PC-9 (cell line): ENCODE results near the gene RC3H2. TPM values are rescaled to one million over a fixed set of nuclear protein-coding genes. Genes with fewer than 3 reads are reported as not detected.

ENCODE experiments used
- BruUV-seq: library from RNA; stranded (reverse); fragments of 400-500 nt; replicated peaks from 2 replicates; lab custom pipeline; 2021; lab: Mats Ljungman, UMichigan
- CTCF ChIA-PET: fragments of 300-600 bp; sonication (Branson Sonifier 250); formaldehyde crosslinking; loops from one replicate; lab custom pipeline; 2022; ENCODE audit warnings: antibody characterized with exemption; lab: Charles Lee
- POLR2A ChIA-PET: fragments of 300-600 bp; sonication (Branson Sonifier 250); formaldehyde crosslinking; loops from one replicate; lab custom pipeline; 2022; ENCODE audit warnings: antibody characterized with exemption; ENCODE audit not compliant: unreplicated experiment; lab: Charles Lee
- DNase-seq, 2 experiments: peaks; one replicate each; pipeline versions ENCODE4 v3.0.0 to v3.0.0-alpha.2; 2015 to 2022; ENCODE audit warnings: mixed read lengths in 1 of 2
- H2AFZ ChIP-seq: fragments of 200-600 bp; sonication (generic); 2 replicates; pipeline ENCODE4 v1.8.1; 2017; ENCODE audit warnings: antibody characterized with exemption
- H3F3A ChIP-seq: fragments of 200-600 bp; sonication (generic); 2 replicates; pipeline ENCODE4 v1.8.1; 2017; ENCODE audit warnings: antibody characterized with exemption, mild to moderate bottlenecking, low read depth; ENCODE audit not compliant: insufficient read depth
- H3K27ac ChIP-seq: fragments of 200-600 bp; sonication (generic); 2 replicates; pipeline ENCODE4 v1.6.1; 2016; ENCODE audit warnings: mixed run types
- H3K27me3 ChIP-seq: fragments of 200-600 bp; sonication (generic); 2 replicates; pipeline ENCODE4 v1.6.1; 2016; ENCODE audit warnings: low read depth, mixed run types; ENCODE audit not compliant: insufficient read depth
- H3K36me3 ChIP-seq: fragments of 200-600 bp; sonication (generic); 2 replicates; pipeline ENCODE4 v1.6.1; 2016; ENCODE audit warnings: low read depth, mixed run types
- H3K4me1 ChIP-seq: fragments of 200-600 bp; sonication (generic); replicated peaks from 2 replicates; pipeline ENCODE4 v1.6.1; 2016; ENCODE audit warnings: mixed run types; ENCODE audit not compliant: insufficient read depth
- H3K4me2 ChIP-seq: fragments of 200-600 bp; sonication (generic); 2 replicates; pipeline ENCODE4 v1.6.1; 2017; ENCODE audit warnings: mixed run types
- H3K4me3 ChIP-seq: fragments of 200-600 bp; sonication (generic); 2 replicates; pipeline ENCODE4 v1.6.1; 2016; ENCODE audit warnings: mixed run types
- H3K79me2 ChIP-seq: fragments of 200-600 bp; sonication (generic); 2 replicates; pipeline ENCODE4 v1.6.1; 2017; ENCODE audit warnings: low read depth, mixed run types
- H3K9me2 ChIP-seq: fragments of 200-600 bp; sonication (generic); 2 replicates; pipeline ENCODE4 v1.8.1; 2017; ENCODE audit warnings: mild to moderate bottlenecking; ENCODE audit not compliant: insufficient read depth
- H3K9me3 ChIP-seq: fragments of 200-600 bp; sonication (generic); 2 replicates; pipeline ENCODE4 v1.8.1; 2016; ENCODE audit warnings: low read depth; ENCODE audit not compliant: insufficient read depth
- H4K20me1 ChIP-seq: fragments of 200-600 bp; sonication (generic); 2 replicates; pipeline ENCODE4 v1.8.1; 2017; ENCODE audit not compliant: insufficient read depth
- CTCF ChIP-seq: fragments of 200-600 bp; sonication (generic); conservative IDR thresholded peaks from 2 replicates; pipeline ENCODE4 v1.6.1; 2017; ENCODE audit warnings: mixed run types, antibody characterized with exemption, mild to moderate bottlenecking, moderate library complexity
- EZH2 ChIP-seq: fragments of 200-600 bp; sonication (generic); IDR thresholded peaks from 2 replicates; pipeline ENCODE4 v1.8.0; 2017; ENCODE audit warnings: antibody characterized with exemption, low read depth
- intact Hi-C: fragments of 100-400 bp; cut with micrococcal nuclease; formaldehyde crosslinking; loops from one replicate; pipeline ENCODE4 v1.10.0; 2022; ENCODE audit not compliant: unreplicated experiment
- total RNA-seq: library from RNA; stranded (reverse); gene quantifications from 2 replicates; pipeline ENCODE4 v1.2.3, GENCODE V29; 2021

RC3H2 gene
- total RNA-seq, 1 experiment from 2014 or later, result 58.8 TPM

- ChIA-PET POLR2A (no interaction called here), CTCF (no interaction called here)
- peaks cover 18% of the 10 kb centered on the region for H3K4me1 ChIP-seq
- no peak overlapping the region for H3K4me3 ChIP-seq
- TF ChIP-seq EZH2 (no peak), CTCF (no peak)
- no peak overlapping the region for H2AFZ ChIP-seq
- no peak overlapping the region for H3K27ac ChIP-seq
- H3K36me3 ChIP-seq, result no peaks in the 10 kb centered on the region
- no peaks in the 10 kb centered on the region for H3K9me2 ChIP-seq
- intact Hi-C loops, result no loop called here
- H3K27me3 ChIP-seq, result no peaks in the 10 kb centered on the region
- H4K20me1 ChIP-seq, result peaks cover 12% of the 10 kb centered on the region
- H3K79me2 ChIP-seq, result peaks cover 42% of the 10 kb centered on the region
- BruUV-seq, result no TSS peak
- DNase-seq, result no peak
- H3K9me3 ChIP-seq, result no peaks in the 10 kb centered on the region
- H3F3A ChIP-seq, result peaks cover 25% of the 10 kb centered on the region; the same call in 1 of the 2 replicates
- no peak overlapping the region for H3K4me2 ChIP-seq
Measured at GRCh38 chr9:122936883-122937282, 31.7 kb upstream of the RC3H2 start.

GRCh38 chr9:122936464-122936863, 31.3 kb upstream of the RC3H2 start:
- Histone ChIP-seq H3K4me3 (no peak overlapping the region), H3K9me2 (no peaks in the 10 kb centered on the region), H3K4me1 (peaks cover 17% of the 10 kb centered on the region), H3K4me2 (no peak overlapping the region), H3K79me2 (peaks cover 41% of the 10 kb centered on the region), H4K20me1 (peaks cover 8% of the 10 kb centered on the region), H3F3A (peaks cover 23% of the 10 kb centered on the region; the same call in 1 of the 2 replicates), H3K27me3 (no peaks in the 10 kb centered on the region), H2AFZ (no peak overlapping the region), H3K9me3 (no peaks in the 10 kb centered on the region), H3K36me3 (no peaks in the 10 kb centered on the region), H3K27ac (no peak overlapping the region)
- TF ChIP-seq EZH2 (no peak), CTCF (no peak)
- BruUV-seq, result no TSS peak
- CTCF ChIA-PET, result no interaction called here
- intact Hi-C loops, result no loop called here
- DNase-seq, result no peak
- POLR2A ChIA-PET, result no interaction called here

- H3K9me3 ChIP-seq, result no peaks in the 10 kb centered on the region
- H2AFZ ChIP-seq, result peak within 1 kb of the TSS; percentile 78
- H3K4me1 ChIP-seq, result peaks cover 18% of the 10 kb centered on the region
- H4K20me1 ChIP-seq, result 0 out of 2 replicates have a peak, but pooled peaks cover 5% of the 10 kb centered on the region
- H3K27me3 ChIP-seq, result no peaks in the 10 kb centered on the region
- H3F3A ChIP-seq, result peaks cover 17% of the 10 kb centered on the region; the same call in 1 of the 2 replicates
- no TSS peak for BruUV-seq
- CTCF ChIA-PET, result interaction anchor here (0.6 to 1.3 kb wide), 3 partner anchors 10 to 83 kb away, joined by 3 to 4 read pairs (median 4); partner anchors contain the start of gene RABGAP1
- H3K36me3 ChIP-seq, result no peaks in the 10 kb centered on the region
- DNase-seq, result peak; percentile 90 to 96
- POLR2A ChIA-PET, result interaction anchor here (0.5 to 1.2 kb wide), 7 partner anchors 9 to 1654 kb away, joined by 3 to 22 read pairs (median 5); partner anchors contain the start of genes RABGAP1, RC3H2 and ZBTB6
- peak within 1 kb of the TSS; percentile 42 for H3K27ac ChIP-seq
- intact Hi-C loops, result loop anchor here (1.0 to 5.0 kb wide), 4 partner anchors 10 to 61 kb away; partner anchors contain the start of genes RABGAP1, RC3H2 and ZBTB6
- TF ChIP-seq EZH2 (no peak), CTCF (no peak)
- H3K9me2 ChIP-seq, result no peaks in the 10 kb centered on the region
- H3K4me2 ChIP-seq, result peak within 1 kb of the TSS; percentile 85
- H3K4me3 ChIP-seq, result peak within 1 kb of the TSS; percentile 76
- peaks cover 83% of the 10 kb centered on the region for H3K79me2 ChIP-seq
Measured at GRCh38 chr9:122931226-122932121, 26.3 kb upstream of the RC3H2 start, which contains the start of gene ZBTB26. ZBTB26 (minus strand) TSS chr9:122931512; CDS start chr9:122919934, 11,578 bp downstream.
